HG02870 (cell line): ENCODE data around the gene LUZP2.

ENCODE experiments used
- ATAC-seq: cut with Tn5 transposase; IDR thresholded peaks from one replicate; pipeline ENCODE4 v1.9.1; 2021; ENCODE audit warnings: mild to moderate bottlenecking, moderate library complexity; ENCODE audit not compliant: unreplicated experiment

The LUZP2 gene

GRCh38 chr11:24560324-24560723 is 63.5 kb downstream of the LUZP2 start:
- no peak for ATAC-seq

- no peak for ATAC-seq
Observed at GRCh38 chr11:24567380-24567779, 70.5 kb downstream of the LUZP2 start.

GRCh38 chr11:24572376-24572775 is 75.5 kb downstream of the LUZP2 start:
- no peak for ATAC-seq

- ATAC-seq, result no peak
Observed at GRCh38 chr11:24574461-24574860, 77.6 kb downstream of the LUZP2 start.

DNA sequence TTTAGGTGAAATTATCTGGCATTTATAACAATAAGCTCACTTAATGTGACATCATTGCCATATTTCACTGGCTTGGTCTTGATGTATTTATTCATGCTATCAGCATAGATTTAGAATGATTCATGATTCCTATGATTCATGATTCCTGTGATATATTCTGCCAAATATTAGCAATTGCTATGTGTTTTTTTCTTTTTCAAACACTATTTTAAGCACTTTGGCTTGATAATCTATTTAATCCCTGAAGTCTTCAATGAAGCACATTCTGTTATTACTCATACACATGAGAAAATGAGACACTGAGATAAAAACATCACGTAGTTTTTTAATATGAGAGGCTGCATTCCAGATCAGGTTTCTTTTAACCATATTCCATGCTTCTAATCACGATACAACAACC is 78.5 kb downstream of the LUZP2 start:
- ATAC-seq, result no peak

- no peak for ATAC-seq
Observed at GRCh38 chr11:24585192-24585591, 88.3 kb downstream of the LUZP2 start.

- ATAC-seq, result no peak
Observed at GRCh38 chr11:24587635-24588034, 90.8 kb downstream of the LUZP2 start.

DNA sequence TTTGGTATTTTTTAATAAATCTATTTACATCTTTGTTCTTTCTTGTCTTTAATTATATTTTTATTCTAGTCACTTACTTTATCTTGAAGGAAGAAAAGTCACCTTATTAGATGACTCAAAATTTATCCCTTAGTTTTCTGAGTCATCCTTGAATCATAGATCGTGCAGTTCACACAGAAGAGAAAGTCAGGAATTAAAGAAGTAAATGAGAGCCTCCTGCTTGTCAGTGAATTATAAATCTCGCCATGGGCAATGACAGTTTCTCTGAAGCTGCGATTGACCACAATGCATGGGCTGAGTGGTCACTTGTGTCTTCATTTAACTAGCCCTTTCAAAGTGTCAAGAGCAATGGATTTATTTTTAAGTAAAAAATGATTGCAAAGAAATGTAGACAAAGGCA is 91.2 kb downstream of the LUZP2 start:
- no peak for ATAC-seq

GRCh38 chr11:24589064-24589463 is 92.2 kb downstream of the LUZP2 start:
- ATAC-seq, result no peak

- ATAC-seq, result no peak
Observed at GRCh38 chr11:24591283-24591682, 94.4 kb downstream of the LUZP2 start.

GRCh38 chr11:24592360-24592759 is 95.5 kb downstream of the LUZP2 start:
- no peak for ATAC-seq

DNA sequence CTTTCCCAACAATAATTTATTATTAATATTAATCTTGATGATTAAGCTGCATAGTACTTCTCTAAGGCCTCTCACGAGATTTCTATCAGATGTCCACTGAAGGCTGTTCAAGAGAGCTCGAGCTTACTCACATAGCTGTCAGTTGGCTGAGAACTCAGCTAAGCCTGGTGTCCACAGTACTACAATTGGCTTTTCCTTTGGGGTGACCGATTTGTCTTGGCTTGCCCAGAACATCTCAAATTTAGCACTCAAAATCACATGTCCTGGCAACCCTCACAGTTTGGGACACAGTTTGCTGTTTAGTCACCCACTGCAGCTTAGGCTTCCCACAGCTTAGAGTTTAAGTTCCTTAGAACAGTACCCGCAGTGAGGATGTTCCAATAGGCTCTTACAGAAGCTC is 96.5 kb downstream of the LUZP2 start:
- no peak for ATAC-seq

DNA sequence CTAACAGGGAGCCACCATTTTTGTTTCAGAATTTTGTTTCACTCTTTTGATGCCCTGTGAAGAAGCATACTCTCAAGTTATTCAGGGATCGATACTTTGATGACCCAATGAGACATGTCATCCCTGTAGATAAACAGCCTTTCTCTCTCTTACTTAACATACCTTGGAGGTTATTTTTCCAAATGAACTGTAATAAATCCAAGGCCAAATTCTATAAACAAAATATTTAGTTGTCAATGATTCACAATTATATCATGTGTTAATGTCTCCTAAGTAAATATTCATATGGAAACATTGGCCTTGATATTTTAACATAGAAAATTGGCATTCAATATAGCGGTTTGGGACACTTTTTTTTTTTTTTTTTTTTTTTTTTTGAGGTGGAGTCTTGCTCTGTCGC is 97.5 kb downstream of the LUZP2 start:
- no peak for ATAC-seq

- no peak for ATAC-seq
Observed at GRCh38 chr11:24598641-24599040, 101.8 kb downstream of the LUZP2 start.

GRCh38 chr11:24609192-24610119 is 112.6 kb downstream of the LUZP2 start:
- ATAC-seq, result no peak

- no peak for ATAC-seq
Observed at GRCh38 chr11:24615451-24616160, 118.8 kb downstream of the LUZP2 start.

GRCh38 chr11:24617856-24618255 is 121.0 kb downstream of the LUZP2 start:
- ATAC-seq, result no peak

DNA sequence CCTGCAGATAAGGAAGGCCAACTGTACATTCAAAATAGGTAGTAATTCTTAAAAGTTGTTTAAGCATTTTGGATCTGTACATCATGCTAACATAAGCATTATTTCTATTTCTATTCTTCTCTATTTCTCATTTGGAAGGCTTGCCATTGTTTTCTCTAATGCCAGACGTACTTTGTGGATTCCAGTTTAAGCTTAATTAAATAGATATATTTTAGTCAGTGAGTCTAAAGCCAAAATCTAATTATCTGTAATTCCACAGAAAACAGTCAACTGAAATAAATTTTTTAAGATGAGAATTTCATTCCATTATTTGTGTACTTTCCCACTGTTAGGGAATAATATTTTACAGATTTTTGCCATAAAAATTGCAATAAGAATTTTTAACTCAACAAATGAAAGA is 123.0 kb downstream of the LUZP2 start:
- ATAC-seq, result no peak

DNA sequence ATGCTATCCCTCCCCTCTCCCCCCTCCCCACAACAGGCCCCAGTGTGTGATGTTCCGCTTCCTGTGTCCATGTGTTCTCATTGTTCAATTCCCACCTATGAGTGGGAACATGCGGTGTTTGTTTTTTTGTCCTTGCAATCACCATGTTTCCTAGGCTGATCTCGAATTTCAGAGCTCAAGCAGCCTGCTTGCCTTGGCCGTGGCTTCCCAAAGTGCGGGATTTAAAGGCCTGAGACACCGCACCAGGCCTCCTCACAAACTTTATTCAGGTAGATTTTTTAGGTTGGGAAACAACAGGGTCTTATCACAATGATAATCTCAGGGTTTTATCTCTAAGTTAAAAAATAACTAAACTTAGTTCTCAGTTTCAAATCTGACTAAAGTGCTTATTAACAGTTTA is 125.4 kb downstream of the LUZP2 start:
- no peak for ATAC-seq

DNA sequence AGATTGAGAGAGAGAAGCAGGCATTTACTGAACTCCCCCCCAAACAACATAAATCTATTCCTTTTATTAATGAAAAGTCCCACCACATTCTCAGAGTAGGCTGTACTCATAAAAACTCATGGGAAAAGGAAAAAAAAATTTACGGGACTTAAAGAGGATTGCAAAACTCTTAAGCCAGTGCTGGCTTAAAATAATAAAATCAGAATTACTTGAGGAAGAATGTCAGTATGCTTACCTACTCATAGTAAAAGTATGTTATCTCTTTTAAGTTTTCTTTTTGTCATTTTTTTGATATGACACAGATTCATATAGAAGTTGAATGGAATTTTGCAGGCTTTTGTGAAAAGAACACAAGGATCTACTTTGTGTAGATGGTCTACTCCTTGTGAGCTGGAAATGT is 126.3 kb downstream of the LUZP2 start:
- no peak for ATAC-seq

- ATAC-seq, result no peak
Observed at GRCh38 chr11:24624432-24624831, 127.6 kb downstream of the LUZP2 start.

DNA sequence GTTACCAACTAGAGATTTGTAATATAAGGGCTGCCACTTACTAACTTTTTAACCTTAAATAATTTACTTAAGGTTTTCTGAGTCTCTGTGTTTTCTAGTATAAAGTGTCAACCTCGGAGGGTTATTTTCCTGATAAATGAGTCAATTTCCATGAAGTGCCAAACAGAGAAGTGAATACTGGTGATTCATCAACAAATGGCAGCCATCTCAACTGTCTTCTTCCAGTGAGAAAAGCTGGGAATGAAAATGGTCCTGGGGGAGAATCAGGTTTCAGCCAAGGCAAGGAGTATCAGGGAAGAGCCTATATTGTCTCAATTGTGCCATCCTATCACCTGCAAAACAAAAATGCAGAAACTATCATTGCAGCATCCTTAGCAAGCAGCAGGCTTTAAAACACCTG is 129.1 kb downstream of the LUZP2 start:
- no peak for ATAC-seq
